Neural progenitor cell (in vitro differentiated cells): ENCODE data around the gene TEX19. TPM values are rescaled to one million over a fixed set of nuclear protein-coding genes. Genes with fewer than 3 reads are reported as not detected.

Experiments
- DNase-seq: peaks from one replicate; pipeline ENCODE4 v3.0.0-alpha.2; 2016; ENCODE audit warnings: low spot score
- H2AFZ ChIP-seq: fragments of 200-600 bp; sonication (generic); replicated peaks from 2 replicates; pipeline ENCODE4 v1.6.1; 2016; ENCODE audit warnings: antibody characterized with exemption
- H3F3A ChIP-seq: fragments of 200-600 bp; sonication (generic); 2 replicates; pipeline ENCODE4 v1.6.1; 2016; ENCODE audit warnings: antibody characterized with exemption, low read depth
- H3K27ac ChIP-seq: fragments of 200-600 bp; sonication (generic); 2 replicates; pipeline ENCODE4 v1.5.1; 2016; ENCODE audit warnings: mild to moderate bottlenecking
- H3K27me3 ChIP-seq: fragments of 200-600 bp; sonication (generic); 2 replicates; pipeline ENCODE4 v1.6.1; 2016; ENCODE audit warnings: mild to moderate bottlenecking, moderate library complexity
- H3K36me3 ChIP-seq: fragments of 200-600 bp; sonication (generic); 2 replicates; pipeline ENCODE4 v1.5.1; 2016
- H3K4me1 ChIP-seq: fragments of 200-600 bp; sonication (generic); 2 replicates; pipeline ENCODE4 v1.6.1; 2016; ENCODE audit warnings: mixed run types
- H3K4me2 ChIP-seq: fragments of 200-600 bp; sonication (generic); 2 replicates; pipeline ENCODE4 v1.6.1; 2016
- H3K4me3 ChIP-seq: fragments of 200-600 bp; sonication (generic); 2 replicates; pipeline ENCODE4 v1.5.1; 2016
- H3K79me2 ChIP-seq: fragments of 200-600 bp; sonication (generic); 2 replicates; pipeline ENCODE4 v1.6.1; 2016; ENCODE audit warnings: low read depth
- H3K9ac ChIP-seq: fragments of 200-600 bp; sonication (generic); 2 replicates; pipeline ENCODE4 v1.6.1; 2016
- H3K9me3 ChIP-seq: fragments of 200-600 bp; sonication (generic); 2 replicates; pipeline ENCODE4 v1.5.1; 2016; ENCODE audit warnings: low read depth
- H4K20me1 ChIP-seq: fragments of 200-600 bp; sonication (generic); 2 replicates; pipeline ENCODE4 v1.6.1; 2016; ENCODE audit warnings: low read depth
- H3K27ac Mint-ChIP-seq: 3 replicates; pipeline ENCODE4 v1.8.0; 2021; ENCODE audit warnings: mixed read lengths
- H3K27me3 Mint-ChIP-seq: 2 replicates; pipeline ENCODE4 v1.8.0; 2022; ENCODE audit warnings: low read depth, mild to moderate bottlenecking, inconsistent platforms, moderate library complexity, mixed read lengths; ENCODE audit not compliant: insufficient read depth
- H3K36me3 Mint-ChIP-seq: 3 replicates; pipeline ENCODE4 v1.8.0; 2021; ENCODE audit warnings: mixed read lengths
- H3K4me1 Mint-ChIP-seq: 3 replicates; pipeline ENCODE4 v1.8.0; 2021; ENCODE audit warnings: mixed read lengths
- H3K4me3 Mint-ChIP-seq: 3 replicates; pipeline ENCODE4 v1.8.0; 2021; ENCODE audit warnings: mild to moderate bottlenecking, moderate library complexity, mixed read lengths
- H3K9me3 Mint-ChIP-seq: 3 replicates; pipeline ENCODE4 v1.8.0; 2020; ENCODE audit warnings: mixed read lengths
- CTCF ChIP-seq: fragments of 200-600 bp; sonication (generic); IDR thresholded peaks from 2 replicates; pipeline ENCODE4 v1.5.1; 2017; ENCODE audit warnings: antibody characterized with exemption, mild to moderate bottlenecking
- EZH2 ChIP-seq: fragments of 200-600 bp; sonication (generic); IDR thresholded peaks from 2 replicates; pipeline ENCODE4 v1.6.1; 2017; ENCODE audit warnings: antibody characterized with exemption, mild to moderate bottlenecking, moderate library complexity
- EZH2phosphoT487 ChIP-seq: fragments of 200-600 bp; sonication (generic); IDR thresholded peaks from 2 replicates; pipeline ENCODE4 v1.6.1; 2017; ENCODE audit warnings: antibody characterized with exemption
- total RNA-seq: library from RNA; depleted of rRNA; stranded (reverse); fragments of >200 nt; gene quantifications from 2 replicates; pipeline ENCODE4 v1.2.3, GENCODE V29; 2015; ENCODE audit warnings: low replicate concordance

TEX19 gene
- total RNA-seq, 1 donor from 2014 or later = not detected

DNA sequence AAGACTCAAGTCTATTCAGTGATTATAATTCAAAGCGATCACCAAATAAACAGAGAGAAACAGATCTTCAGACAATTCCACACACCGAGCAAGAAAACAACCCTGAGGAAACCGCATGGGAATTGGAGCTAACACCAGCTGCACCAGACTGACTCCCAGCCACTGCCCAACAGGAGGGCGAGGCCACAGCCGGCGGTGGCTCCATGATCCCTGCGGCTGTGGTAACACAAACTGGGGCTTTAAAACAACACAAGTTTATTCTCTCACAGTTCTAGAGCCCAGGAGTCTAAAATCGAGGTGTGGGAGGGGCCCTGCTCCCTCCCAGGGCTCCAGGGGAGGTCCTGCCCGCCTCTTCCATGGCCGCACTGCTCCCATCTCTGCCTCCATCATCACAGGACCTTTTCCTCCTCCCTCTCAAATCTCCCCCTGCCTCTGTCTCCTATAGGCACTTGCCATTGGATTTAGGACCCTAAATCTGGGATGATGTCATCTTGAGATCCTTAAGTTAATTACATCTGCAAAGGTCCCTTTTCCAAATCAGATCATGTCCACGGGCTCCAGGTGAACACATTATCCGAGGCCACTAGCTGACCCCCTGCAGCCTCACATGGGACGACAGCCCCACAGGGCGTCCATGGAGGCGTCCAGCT, 49.4 kb downstream of the TEX19 start:
- Mint-ChIP-seq H3K36me3 (peaks cover 3% of the 10 kb centered on the region), H3K27ac (peak overlapping the region; percentile 80), H3K4me3 (no peak overlapping the region), H3K27me3 (peaks cover 4% of the 10 kb centered on the region), H3K9me3 (no peaks in the 10 kb centered on the region), H3K4me1 (no peaks in the 10 kb centered on the region)
- Histone ChIP-seq H4K20me1 (peaks cover 31% of the 10 kb centered on the region), H3K9me3 (no peaks in the 10 kb centered on the region), H3K4me1 (no peaks in the 10 kb centered on the region), H3K27ac (no peak overlapping the region), H3K9ac (no peak overlapping the region), H3K36me3 (no peaks in the 10 kb centered on the region), H3K27me3 (no peaks in the 10 kb centered on the region), H3F3A (no peaks in the 10 kb centered on the region), H2AFZ (no peak overlapping the region), H3K79me2 (no peaks in the 10 kb centered on the region), H3K4me3 (no peak overlapping the region), H3K4me2 (no peak overlapping the region)
- TF ChIP-seq EZH2 (no peak), CTCF (no peak), EZH2phosphoT487 (no peak)
- no peak for DNase-seq

- Mint-ChIP-seq H3K27me3 (peaks cover 4% of the 10 kb centered on the region), H3K27ac (no peak overlapping the region), H3K4me1 (no peaks in the 10 kb centered on the region), H3K36me3 (peaks cover 3% of the 10 kb centered on the region), H3K4me3 (no peak overlapping the region), H3K9me3 (no peaks in the 10 kb centered on the region)
- Histone ChIP-seq H3K36me3 (no peaks in the 10 kb centered on the region), H2AFZ (no peak overlapping the region), H4K20me1 (peaks cover 37% of the 10 kb centered on the region), H3K4me1 (no peaks in the 10 kb centered on the region), H3F3A (no peaks in the 10 kb centered on the region), H3K4me2 (no peak overlapping the region), H3K27ac (no peak overlapping the region), H3K9ac (no peak overlapping the region), H3K27me3 (no peaks in the 10 kb centered on the region), H3K4me3 (no peak overlapping the region), H3K9me3 (no peaks in the 10 kb centered on the region), H3K79me2 (no peaks in the 10 kb centered on the region)
- TF ChIP-seq EZH2phosphoT487 (no peak), EZH2 (no peak), CTCF (no peak)
- DNase-seq = no peak
These were observed 49.9 kb downstream of the TEX19 start for GRCh38 chr17:82408938-82409318.

GRCh38 chr17:82410014-82410716, 51.1 kb downstream of the TEX19 start:
- H3K9ac ChIP-seq = no peak overlapping the region
- Mint-ChIP-seq H3K36me3 (peaks cover 5% of the 10 kb centered on the region), H3K4me3 (no peak overlapping the region), H3K9me3 (no peaks in the 10 kb centered on the region), H3K27me3 (peaks cover 4% of the 10 kb centered on the region), H3K27ac (no peak overlapping the region), H3K4me1 (peaks cover 4% of the 10 kb centered on the region)
- peaks cover 48% of the 10 kb centered on the region for H4K20me1 ChIP-seq
- H3K4me2 ChIP-seq = no peak overlapping the region
- no peak overlapping the region for H3K4me3 ChIP-seq
- no peaks in the 10 kb centered on the region for H3K36me3 ChIP-seq
- H3F3A ChIP-seq = peaks cover 3% of the 10 kb centered on the region
- no peak overlapping the region for H3K27ac ChIP-seq
- H2AFZ ChIP-seq = no peak overlapping the region
- no peaks in the 10 kb centered on the region for H3K79me2 ChIP-seq
- TF ChIP-seq EZH2phosphoT487 = no peak
- no peak for TF ChIP-seq CTCF
- no peak for TF ChIP-seq EZH2
- no peaks in the 10 kb centered on the region for H3K9me3 ChIP-seq
- no peak for DNase-seq
- no peaks in the 10 kb centered on the region for H3K4me1 ChIP-seq
- H3K27me3 ChIP-seq = no peaks in the 10 kb centered on the region
